NCI-H460 (cell line): Measurements from ENCODE around the gene FAM89A. TPM values are rescaled to one million over a fixed set of nuclear protein-coding genes. Genes with fewer than 3 reads are reported as not detected.

ENCODE experiments used
- DNase-seq: peaks from one replicate; pipeline ENCODE4 v3.0.0-alpha.2; 2016; ENCODE audit warnings: low read depth; ENCODE audit errors: extremely low read depth
- polyA plus RNA-seq: library from polyadenylated mRNA; depleted of rRNA; stranded (reverse); fragments of >200 nt; gene quantifications from 2 replicates; pipeline ENCODE4 v1.2.3, GENCODE V29; 2014; cell fraction: nucleus; rRNA removed
- total RNA-seq: library from RNA; depleted of rRNA; stranded (reverse); fragments of >200 nt; shearing (Covaris generic); gene quantifications from 2 replicates; pipeline ENCODE4 v1.2.3, GENCODE V29; 2014; rRNA removed

The FAM89A gene
- 36.6 and 39.3 TPM in 2 replicates for total RNA-seq
- 49.1 and 51.8 TPM in 2 replicates for polyA plus RNA-seq

- DNase-seq: peak; percentile 60
Observed at GRCh38 chr1:231040019-231040799, at the start of gene FAM89A. FAM89A (minus strand) TSS chr1:231040254; CDS start chr1:231040211, 43 bp downstream.

GRCh38 chr1:231084353-231084752 is 44.3 kb upstream of the FAM89A start:
- DNase-seq: no peak

GRCh38 chr1:231079163-231079562 is 39.1 kb upstream of the FAM89A start:
- DNase-seq: no peak

GRCh38 chr1:231078250-231078649 is 38.2 kb upstream of the FAM89A start:
- no peak for DNase-seq

- no peak for DNase-seq
Observed at GRCh38 chr1:231076802-231077201, 36.7 kb upstream of the FAM89A start.

DNA sequence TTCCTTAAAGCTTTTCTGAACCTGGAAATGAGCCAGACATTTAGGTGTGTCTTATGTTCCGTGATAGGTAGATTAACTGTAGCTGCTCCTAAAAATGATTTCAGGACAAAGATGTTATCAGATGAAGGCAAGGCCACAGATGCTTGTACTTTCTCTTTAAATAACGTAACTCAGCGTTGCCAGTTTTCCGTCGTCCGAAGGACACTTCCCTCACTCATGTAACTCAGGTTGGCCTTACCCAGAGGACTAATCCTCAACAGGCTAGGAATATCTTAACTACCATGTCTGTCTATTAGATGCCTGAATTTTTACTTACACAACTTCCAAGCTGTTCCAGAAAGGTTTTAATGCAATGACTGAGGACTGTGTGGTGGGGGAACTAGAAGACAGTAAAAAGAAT is 35.4 kb upstream of the FAM89A start:
- DNase-seq: no peak

DNA sequence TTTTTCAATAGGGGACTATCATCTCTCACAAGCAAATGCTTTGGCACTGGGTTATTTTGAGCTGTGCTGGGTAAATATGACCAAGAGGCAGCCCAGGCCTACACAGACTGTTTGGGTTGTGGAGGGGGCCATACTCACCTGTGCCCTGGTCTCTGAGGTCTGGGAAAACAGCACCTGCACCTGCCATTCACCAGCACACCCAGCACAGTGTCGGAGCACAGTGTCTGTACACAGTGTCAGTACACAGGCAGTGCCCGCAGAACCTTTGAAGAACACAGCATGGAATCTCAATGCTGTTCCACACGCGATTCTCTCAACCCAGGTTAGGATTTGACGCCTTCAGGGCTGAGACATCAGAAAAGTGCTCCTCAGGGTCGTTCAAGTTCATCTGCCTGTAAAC is 35.0 kb upstream of the FAM89A start:
- no peak for DNase-seq

DNA sequence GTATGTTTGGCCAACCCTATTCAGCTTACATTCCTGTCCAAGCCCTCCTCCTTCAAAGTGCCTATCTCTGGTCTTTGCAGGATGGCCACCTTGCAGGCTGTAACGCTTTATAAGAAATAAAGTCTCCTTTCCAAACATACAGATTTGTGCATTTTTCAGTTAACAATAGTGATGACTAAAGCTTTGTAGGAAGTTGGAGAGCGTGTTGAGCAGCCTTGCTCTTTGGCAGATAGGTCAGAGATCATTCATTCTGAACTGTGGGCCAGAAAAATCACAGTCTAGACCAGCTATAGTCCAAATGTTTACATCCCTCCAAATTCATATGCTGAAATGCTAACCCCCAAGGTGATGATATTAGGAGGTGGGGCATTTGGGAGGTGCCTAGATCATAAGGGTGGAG is 34.0 kb upstream of the FAM89A start:
- DNase-seq: no peak

GRCh38 chr1:231073331-231073730 is 33.3 kb upstream of the FAM89A start:
- DNase-seq: no peak

- DNase-seq: no peak
Observed at GRCh38 chr1:231072502-231073094, 32.5 kb upstream of the FAM89A start.

DNA sequence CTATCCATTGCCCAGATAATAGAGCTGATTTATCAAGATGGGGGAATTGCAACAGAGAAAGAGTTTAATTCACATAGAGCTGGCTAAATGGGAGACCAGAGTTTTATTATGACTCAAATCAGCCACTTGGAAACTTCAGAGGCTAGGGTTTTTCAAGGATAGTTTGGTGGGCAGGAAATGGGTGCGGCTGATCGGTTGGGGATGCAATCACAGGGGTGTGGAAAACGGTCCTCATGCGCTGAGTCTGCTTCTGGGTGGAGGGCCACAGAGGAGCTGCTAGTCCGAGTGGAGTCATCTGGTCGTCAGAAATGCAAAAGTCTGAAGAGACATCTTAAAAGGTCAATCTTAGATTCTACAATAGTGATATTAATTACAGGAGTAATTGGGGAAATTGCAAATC is 32.0 kb upstream of the FAM89A start:
- no peak for DNase-seq

GRCh38 chr1:231070758-231071444 is 30.8 kb upstream of the FAM89A start:
- DNase-seq: no peak

- DNase-seq: no peak
Observed at GRCh38 chr1:231069333-231069732, 29.3 kb upstream of the FAM89A start.

DNA sequence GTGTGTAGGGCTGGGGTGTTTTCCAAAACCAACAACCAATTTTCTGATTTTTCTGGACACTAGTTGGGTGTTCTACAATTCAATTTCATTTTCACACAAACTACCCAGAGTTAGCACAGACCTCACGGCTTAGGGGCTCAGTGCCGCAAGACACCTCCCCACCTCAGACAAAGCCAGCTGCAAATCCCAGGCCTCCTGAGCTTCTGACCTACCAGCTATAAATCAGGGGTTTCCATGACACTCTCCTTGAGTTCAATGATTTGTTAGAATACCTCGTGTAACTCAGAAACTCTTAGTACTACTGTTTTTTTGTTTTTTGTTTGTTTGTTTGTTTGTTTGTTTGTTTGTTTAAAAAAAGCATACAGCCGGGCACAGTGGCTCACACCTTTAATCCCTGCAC is 28.7 kb upstream of the FAM89A start:
- no peak for DNase-seq

- no peak for DNase-seq
Observed at GRCh38 chr1:231065510-231066241, 25.6 kb upstream of the FAM89A start.

GRCh38 chr1:231064418-231064817 is 24.4 kb upstream of the FAM89A start:
- no peak for DNase-seq

- DNase-seq: no peak
Observed at GRCh38 chr1:231063331-231063730, 23.3 kb upstream of the FAM89A start.

GRCh38 chr1:231062500-231063270 is 22.6 kb upstream of the FAM89A start:
- no peak for DNase-seq

- DNase-seq: no peak
Observed at GRCh38 chr1:231059566-231060193, 19.6 kb upstream of the FAM89A start.
